Stimulated activated CD4-positive, alpha-beta T cell treated with anti-CD3 and anti-CD28 coated beads, Interleukin-15, amount 100 ng/mL, for 48 hours (primary cell): ENCODE results near the gene MRPL14.
A peak's percentile ranks its signal among the peaks of the same experiment; 100 is the strongest.

Source experiments
- DNase-seq, 2 donors: peaks; one replicate each; pipeline ENCODE4 v3.0.0-alpha.2; 2020; ENCODE audit warnings: low read depth in 2 of 2

MRPL14 gene

DNA sequence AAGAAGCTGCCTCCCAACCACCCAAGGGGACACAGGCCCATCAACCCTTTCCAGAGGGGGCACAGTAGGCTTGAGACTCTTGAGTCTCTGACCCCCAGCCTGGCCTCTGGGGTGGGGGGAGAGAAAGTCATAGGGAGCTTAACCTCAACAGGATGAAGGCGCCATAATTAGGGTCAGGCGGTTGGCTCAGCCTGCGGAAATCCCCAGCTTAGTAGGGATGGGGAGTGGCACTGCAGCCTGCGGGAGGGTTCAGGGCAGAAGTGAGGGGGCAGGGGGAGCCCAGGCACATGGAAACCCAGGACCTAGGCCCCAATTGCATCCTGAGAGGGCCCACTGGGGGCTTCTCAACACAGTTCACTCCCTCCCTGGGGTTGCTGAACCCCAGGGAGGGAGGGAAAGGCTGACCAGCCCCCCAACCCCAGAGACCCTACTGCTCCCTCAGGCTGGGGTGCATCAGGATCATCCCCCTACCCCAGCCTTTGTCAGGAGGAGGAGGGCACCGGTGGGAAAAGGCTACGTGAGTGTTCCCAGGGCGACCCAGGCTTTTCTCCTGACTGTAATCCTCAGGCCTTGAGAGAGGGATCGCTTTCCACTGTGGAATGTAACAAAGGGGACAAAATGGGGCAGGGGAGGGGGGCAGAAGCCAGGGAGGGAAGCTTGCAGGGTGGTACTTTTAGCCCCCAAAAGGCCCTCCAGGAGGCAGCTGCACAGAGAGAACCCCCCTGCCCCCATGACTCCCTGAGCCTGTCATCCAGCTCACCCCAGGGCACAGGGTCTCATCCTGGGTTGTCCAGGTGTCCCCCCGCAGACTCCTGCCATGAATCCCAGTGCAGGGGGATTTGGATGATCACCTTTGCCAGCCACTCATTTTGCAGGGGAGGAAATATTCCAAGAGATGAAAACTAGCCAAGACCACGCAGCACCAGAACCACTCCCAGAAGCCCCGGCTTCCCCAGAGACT, 46.4 kb downstream of the MRPL14 start:
- no peak for DNase-seq

DNA sequence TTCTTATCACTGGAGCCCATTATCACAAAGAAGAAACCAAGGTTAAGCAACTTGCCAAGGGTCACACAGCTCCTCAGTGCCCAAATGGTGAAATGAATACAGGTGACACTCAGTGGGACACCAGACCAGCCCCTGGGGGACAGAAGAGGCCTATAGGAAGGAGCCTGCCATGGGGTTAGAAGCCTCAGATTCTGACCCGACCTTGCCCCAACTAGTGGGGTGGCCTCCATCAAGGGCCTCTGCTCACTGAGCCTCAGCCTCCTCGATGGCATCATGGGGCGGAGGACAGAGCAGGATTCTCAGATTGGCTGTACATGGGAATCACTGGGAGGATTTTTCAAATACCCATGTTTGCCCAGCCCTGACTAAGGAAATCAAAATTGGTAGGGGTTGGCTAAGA, 47.6 kb downstream of the MRPL14 start:
- DNase-seq = no peak

DNA sequence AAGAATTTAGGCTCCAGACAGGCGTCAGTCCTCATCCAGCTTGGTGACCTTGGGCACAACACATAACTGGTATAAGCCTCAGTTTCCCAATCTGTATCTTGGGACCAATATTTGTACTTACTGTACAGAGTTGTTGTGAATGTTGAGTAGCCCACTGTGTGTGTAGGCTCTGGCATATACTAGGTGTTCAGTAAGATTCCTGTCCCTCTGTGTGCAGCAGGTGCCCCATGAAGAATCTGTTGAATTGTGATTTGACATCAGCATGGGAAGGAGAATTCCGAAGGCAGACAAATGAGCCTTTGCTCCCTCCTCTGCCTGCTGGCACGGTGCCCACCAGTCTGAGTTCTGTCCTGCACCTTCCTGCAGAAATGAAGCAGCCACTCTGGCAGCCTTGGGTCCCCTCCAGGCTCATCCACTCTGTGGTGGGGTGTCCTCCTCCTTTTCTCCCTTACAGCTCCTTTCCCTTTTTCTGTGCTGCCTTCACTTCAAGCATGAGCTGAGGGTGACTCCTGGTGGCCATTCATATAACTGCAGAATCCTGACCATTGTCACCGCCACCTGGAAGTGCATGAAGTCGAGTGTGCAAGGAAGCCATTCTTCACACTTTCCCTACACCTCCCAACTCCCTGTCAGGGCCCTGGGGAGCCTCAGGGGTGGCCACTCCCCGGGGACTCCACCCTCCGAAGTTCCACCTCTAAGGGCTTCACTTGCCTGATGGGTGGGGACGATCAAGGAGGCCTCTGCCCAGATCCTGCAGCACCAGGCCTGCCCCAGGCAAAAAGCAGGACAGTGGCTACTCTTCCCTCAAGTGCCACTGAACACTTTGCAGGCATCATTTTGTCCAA, 48.2 kb downstream of the MRPL14 start:
- peak; percentile 54 to 70 for DNase-seq

DNA sequence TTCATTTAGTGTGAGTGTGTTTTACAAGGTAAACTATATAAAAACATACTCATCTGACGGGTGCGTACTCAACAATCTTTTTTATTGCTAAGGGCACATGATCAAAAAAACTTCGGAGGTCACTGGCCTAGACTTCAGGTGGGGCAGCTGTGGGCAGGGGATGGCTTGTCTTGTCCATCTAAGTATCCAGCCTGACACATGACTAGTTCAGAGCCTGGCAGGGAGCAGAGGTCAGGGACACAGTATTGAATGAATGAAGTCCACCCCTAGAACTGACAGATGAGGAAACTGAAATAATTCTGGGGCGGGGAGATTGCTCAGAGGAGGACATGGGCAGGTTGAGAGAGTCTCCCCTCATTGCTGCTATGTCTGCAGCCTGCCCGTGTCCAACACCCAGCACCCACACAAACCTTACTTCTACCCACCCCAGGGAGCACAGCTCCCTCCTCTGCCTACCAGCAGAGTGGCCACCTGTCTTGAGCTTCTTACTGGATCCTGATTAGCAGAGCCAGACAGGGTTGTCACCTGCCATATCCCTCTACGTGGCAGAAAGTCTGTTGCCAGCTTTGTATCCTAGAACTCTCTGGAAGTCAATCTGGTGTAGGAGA, 48.9 kb downstream of the MRPL14 start:
- no peak for DNase-seq

DNA sequence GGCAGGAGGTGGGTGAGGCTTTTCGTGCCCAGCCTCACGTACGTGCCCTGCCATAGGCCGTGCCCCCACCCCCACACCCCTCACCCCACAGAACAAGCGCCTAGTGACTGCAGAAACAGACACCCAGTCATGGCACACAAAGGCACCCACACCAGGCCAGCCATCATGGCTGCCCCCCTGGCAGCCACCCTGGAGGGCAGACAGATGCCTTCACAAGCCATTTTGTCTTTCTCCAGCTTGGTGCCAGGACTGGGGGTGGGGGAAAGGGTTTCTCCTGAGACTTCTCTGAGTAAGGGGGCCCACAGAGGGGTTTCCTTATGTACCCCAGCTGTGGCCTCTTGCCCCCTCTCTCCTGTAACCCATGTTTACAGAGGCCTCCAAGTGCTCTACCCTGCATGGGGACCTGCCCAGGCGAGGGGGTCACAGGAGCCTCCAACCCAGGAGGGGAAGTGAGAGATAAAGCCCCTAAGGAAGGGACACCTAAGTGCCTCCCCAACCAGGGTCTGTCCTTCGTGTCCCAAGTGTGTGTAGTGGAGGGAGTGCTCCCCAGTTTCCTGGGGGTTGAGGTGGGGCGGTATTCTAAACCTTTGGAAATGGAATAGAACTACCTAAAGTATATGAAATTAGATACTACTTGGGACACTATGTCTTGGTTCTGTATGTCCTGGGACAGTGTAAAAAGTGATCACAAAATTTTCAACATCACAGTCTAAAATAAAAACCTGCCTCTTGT, 49.9 kb downstream of the MRPL14 start:
- no peak for DNase-seq

DNA sequence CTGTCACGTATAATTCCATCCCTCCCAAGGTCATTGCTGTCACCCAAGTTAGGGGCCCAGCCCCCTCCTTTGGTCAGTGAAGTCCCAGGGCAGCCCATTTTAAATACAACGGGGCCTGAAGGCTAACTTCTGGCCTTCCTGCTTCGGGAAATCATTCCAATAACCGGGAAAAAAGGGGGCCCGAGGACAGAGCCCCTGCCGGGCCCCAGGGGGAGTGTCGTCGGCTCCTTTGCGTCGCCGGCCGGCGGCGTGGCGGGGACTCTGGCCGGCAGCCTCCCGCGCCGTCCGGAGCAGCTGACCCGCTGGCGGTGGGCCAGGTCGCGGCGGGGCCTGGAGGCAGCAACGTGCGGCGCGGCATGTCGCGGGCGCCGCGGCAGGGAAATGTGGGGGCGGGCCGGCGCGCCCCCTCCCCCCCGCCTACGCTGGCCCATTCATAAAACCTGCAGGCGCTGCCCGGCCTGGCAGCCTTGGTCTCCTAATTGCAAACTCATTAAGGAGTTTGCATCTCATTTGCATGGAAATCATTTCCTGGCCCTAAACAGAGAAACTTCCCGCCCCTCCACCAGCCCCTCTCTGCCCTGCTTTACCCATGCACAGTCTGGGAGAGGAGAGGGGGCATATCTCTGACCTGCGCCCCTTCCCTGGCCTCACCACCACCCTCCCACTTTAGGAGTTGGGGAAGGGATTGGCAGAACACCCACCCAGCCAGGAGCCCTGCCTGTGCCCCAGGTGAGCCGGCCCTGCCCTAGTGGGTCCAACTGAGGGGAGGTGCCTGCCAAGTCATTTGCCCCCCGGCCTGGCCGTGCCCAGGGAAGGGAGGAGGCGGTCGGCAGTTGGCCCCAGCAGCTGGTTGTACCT, 50.7 kb downstream of the MRPL14 start:
- DNase-seq = peak in 1 of 2 donors; percentile 14

DNA sequence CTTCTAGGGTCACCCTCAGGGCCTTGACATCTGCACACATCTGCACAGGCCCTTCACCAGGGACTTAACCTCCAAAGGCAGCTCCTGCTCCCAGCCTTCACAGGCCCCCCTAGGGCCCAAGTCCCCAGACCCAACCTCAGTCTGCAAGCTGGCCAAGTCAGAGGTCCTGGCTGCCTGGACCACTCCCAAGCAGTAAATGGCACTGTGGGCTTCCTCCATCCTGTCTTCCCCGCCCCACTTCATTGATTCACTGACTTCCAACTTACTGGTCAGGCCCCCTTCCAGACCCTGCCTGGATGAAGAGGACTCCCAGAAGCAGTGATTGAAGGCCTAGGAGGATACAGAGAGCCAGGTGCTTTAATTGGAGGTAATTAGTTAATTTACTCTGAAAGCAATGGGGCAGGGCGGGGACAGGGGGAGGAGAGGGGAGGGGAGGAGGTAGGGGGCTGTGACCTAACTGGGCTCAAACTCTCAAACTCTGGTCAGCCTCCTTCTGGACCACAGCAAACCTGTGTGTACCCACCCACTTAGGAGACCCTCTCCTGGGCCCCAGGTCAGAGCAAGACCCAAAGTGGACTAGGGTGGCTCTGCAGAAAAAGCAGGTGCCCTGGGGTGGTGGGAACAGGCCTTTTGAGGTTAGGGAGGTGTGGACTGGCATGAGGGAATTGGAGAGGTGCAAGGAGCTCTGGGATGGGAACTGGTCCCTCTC, 51.5 kb downstream of the MRPL14 start:
- no peak for DNase-seq

DNA sequence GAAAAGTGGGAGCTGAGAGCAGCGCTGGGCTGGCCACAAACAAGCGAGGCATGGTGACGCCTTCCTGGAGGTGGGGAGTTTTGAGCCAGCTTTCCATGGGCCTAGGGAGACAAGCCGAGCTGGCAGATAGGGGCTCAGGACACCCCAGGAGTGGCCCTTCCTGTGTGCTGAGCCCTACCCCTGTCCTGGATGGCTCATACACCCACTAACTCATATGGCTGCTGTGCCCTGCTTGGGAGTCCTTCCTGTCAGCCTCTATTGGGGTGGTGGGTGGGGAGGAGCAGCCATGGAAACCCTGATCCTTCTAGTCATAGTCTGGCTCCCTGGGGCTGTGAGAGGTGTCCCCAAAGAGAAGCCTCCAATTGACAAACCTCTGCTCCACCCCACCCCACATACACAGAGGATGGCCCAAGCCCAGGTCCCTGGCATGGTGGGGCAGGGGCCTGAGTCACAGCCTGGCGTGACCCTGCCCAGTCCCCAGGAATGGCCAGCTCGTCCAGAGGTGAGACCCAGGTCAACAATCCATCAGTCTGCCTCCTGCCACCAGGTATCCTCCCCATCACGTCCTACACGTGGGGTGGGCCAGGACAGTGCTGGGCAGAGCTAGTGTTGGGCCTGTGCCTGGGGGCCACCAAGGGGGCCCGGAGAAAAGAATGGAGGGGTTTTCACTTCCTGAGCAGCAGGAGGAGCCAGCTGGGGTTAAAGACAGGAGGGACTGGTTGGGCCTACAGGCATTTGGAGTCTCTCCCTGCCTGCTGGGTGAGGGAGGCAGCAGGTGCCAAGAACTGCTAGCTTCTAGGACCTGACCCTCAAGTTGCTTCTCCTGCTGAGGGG, 52.2 kb downstream of the MRPL14 start:
- no peak for DNase-seq

DNA sequence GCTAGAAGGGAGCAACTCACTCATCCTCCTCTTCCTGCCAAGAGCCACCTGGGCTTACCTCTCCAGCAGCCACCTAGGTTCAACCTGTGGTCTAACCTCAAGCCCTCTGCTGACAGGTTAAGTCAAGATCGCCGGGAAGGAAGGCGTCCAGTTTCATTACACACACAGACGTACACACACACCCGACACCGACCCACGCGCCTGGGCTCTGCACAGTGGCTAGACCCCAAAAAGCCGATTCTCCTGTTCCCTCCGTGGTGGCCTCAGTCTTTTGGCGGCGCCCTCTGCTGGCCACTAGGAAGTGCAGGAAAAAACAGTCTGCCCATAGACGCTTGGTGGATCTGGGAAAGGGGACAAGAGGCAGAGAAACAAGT, 52.8 kb downstream of the MRPL14 start:
- peak; percentile 66 to 71 for DNase-seq

DNA sequence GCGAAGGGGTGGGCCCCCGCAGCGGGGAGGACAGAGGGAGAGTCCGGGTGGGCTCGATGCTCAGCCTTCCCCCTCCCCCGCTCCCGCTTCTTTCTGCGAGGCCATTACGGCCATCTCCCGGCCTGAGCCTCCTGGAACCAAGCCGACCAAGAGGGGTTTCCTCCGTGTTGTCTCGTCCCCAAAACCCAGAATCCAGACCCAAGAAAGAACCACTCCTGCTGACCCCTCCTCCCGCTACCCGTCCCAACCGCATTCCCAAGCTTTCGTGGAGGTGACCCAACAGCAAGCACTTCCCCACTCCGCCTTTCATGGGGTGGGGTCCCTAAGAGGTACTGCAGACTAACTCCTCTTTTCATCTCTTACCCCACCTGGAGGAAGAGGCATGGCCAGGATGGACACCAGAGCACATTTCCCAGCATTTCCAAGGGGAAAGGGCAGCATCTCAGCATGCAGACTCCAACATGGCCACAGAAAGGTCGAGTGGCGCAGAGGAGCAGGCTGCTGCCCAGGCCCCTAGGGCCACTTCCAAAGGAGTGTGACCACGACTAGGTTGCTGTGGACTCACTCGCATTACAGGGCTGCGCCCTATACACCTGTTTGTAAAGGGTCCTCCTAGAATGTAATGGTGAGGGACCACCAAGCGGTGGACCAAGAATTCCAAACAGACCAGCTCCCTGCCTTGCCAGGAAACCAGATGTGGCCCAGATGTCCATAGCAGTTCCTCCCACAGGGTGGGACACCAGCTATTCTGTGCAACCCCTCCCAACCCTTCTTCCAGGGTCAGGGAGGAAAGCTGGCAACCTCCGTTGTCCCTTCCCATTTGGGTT, 53.4 kb downstream of the MRPL14 start:
- DNase-seq = no peak

DNA sequence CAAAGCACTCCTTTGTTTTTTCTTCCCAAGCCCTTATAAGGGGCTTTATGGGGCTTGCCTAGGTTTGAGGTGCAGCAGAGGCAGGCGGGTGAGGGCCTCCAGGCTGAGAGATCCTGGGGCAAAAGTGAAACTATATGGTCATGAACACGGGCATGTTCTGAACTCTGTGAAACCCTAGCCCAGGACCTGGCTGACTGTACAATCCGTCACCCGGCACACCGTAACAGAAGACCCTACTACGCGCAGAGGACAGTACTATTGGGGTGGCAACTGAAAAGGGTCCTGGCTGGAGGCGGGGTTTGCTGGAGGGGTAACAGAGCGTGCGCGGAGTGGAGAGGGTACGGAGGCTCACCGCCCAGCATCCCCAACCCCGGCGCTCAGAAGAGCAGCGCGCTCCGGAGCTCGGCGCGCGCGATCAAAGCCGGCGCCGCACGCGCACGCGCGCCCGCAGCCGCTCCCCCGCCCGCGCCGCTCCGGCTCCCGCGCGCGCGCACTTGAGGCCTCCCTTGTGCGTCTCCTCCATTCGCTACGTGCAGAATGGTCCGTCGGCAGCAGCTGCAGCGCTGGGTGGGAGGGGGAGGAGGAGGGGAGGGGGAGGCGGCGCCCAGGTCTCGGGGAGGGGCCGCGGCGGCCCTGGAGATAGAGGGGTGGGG, 54.2 kb downstream of the MRPL14 start:
- DNase-seq = peak; percentile 79 to 84

DNA sequence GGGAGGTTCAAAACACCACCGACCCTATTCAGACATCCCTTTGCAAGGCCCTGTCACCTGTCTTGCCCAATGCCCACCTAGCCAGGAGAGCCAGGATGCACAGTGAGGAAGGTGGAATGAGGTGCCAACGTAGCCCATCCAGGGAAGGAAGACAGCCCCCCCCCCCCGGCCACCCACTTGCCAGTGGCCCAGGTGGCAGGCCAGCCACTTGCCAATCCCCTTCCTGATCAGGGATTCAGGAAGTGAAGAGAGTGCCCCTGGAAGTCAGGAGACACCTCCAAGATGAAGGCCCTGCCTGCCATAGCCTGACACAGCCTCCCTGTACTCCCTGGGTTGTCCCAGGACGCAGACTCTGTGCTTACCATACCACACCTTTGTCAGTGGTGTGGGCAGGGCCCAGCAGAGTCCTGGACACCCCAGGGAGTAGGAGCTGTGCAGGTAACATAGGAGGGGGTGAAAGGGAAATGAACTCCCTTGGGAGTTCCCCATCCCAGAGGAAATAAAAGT, 54.7 kb downstream of the MRPL14 start:
- DNase-seq = no peak

DNA sequence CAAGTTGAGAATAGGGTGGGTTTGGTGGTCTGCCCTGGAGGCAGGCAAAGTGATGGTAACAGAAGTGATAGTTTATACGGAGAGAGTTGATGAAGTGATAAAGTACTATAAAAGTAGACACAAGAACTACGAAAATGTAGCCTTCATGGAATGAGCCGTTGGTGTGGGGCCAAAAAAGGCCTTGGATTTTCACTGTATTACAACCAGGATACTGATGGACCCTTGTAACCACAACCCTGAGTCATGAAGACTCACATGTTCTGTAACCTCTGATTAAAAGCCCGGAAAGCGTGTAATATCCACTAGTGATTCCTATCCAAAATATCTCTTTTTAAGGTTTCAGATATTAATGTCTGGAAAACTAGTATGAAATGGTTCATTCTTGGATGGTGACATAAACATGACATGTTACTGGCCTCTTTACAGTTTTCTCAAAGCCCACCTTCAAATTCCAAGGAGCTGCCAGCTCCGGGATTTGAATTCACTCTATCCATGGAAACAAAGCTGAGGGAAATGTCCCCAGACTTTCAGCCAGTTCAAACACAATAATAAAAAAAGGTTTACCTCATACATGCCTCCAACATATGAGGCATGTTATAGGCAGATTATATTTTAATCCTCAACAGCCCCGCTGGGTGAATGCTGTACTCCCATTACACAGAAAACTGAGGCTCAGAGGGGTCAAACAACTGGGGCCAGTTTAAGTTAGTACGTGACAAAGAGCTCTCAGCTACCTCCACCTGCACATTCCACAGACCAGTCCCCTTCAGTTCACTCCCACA, 55.4 kb downstream of the MRPL14 start:
- no peak for DNase-seq

DNA sequence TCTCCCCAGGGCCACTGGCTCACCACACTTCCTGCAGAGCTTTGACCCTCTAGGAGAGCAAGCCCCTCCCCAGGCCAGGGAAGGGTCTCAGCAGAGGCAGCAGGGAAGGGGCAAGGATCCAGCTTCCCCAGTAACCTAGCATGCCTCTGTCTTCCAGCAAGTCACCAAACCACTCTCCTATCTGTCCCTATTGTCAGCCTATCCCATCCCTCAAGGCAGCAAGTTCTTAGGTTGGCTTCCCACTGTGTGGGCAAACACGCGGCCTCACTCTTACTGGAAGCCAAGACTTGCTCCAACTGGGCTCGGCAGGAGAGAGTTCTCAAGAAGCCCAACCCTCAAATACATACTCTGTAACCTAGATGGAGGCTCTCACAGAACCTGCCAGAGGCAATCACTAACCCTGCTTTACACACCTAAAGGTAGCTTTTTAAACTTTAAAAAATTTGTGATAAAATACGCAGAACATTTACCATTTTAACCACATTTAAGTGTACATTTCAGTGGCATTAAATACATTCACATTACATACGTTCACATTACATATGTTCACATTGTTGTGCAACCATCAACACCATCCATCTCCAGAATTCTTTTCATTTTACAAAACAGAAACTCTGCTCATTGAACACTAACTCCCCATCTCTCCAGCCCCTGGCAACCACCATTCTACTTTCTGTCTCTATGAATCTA, 58.5 kb downstream of the MRPL14 start:
- no peak for DNase-seq

DNA sequence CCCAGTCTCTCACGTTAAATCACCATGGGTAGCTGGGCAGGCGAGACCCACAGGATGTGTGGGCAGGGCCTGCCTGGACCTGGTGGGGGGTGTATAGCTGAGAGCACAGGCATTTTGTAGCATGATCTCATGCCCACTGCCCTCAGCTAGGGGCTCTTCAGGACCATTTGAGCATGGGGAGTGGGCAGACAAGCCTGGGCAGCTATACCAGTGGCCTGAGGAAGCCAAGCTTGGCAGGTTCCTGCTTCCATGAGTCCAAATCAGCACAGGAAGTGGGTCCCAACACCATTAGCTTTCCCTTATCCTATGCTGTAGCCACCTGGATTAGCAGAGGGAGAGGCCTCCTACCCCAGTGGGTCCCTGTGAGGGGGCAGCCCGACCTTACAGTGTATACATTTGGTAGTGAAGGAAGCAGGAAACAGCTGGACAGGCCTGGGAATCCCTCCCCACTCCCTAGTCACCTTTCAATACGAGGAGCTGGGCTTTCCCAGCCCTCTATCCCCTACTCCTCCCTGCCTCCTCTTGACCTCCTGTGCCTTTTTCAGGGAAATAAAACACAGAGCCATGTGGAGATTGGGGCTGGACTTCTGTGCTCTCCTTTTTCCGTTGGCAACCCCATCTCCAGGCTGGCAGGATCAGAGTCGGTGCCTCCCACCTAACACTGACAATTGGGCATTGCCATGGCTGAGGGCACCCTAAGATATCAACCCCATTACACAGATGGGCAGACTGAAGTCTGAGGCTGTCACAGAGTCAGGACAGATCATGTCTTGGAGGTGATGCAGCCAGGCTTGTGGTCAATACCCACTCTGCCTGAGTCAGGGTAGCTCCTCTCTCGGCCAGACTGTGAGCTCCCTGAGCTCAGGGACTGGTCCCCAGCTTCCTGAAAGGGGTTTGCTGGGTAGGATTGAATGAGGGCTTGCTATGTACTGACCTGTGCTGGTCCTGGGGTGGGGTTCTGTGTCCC, 59.8 kb downstream of the MRPL14 start:
- no peak for DNase-seq
